ENCODE results near the gene OR14A16.

OR14A16 gene, protein sequence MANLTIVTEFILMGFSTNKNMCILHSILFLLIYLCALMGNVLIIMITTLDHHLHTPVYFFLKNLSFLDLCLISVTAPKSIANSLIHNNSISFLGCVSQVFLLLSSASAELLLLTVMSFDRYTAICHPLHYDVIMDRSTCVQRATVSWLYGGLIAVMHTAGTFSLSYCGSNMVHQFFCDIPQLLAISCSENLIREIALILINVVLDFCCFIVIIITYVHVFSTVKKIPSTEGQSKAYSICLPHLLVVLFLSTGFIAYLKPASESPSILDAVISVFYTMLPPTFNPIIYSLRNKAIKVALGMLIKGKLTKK

DNA sequence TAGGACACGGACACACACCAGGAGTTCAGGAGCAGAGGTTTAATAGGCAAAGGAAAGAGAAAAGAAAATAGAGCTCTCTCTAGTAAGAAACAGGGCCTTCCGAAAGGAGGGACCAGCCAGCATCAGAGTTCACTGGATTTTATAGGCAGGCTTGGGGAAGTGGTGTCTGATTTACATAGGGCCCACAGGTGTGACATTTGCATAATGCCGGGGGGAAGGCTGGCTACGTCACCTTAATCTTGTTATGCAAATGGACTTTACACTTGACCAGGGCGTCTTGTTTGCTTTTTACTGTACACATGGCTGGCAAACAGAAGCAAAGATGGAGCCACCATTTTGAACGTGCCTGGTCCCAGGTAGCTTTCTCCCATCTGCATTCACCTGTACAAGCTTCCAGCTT, at the start of gene OR14A16:
OR14A16 (minus strand) TSS at position 97 of the 400 bp plus-strand sequence. CDS start 8,390 bp downstream, outside the sequence.
- DNase-seq = no peak
- intact Hi-C loops (cut with DNase I) = no loop called here

DNA sequence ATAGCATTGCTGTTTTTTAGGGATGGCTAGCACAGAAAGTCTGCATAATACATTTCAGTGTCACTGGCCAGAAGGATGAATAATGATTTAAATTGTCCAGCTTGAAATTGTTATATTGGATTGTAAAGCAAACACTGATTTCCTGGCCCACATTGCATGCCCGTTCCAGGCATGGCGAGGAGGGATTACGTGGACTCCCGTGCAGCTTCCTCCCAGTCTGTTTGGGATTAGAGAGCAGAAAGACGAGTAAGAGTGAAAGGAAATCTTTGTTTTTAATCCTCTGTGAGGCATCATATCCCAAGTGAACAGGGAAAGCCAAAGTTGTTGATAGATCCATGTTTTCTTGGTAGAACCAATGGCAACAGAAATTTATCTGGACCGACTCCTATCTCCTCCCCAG, 41.5 kb upstream of the OR14A16 start:
- intact Hi-C loops (cut with DNase I) = no loop called here
- no peak for DNase-seq

DNA sequence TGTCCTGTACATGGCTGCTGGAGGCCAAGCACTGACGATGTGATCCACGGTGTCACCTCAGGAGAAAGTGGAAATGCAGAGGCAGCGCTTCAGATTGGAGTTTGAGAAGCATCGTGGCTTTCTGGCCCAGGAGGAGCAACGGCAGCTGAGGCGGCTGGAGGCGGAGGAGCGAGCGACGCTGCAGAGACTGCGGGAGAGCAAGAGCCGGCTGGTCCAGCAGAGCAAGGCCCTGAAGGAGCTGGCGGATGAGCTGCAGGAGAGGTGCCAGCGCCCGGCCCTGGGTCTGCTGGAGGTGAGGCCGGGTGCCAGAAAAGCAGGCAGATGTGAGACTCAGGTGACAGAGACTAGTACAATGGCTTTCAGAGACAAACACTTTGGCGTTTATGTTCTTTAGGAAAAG, 40.7 kb upstream of the OR14A16 start:
- DNase-seq = no peak
- intact Hi-C loops (cut with DNase I) = no loop called here

DNA sequence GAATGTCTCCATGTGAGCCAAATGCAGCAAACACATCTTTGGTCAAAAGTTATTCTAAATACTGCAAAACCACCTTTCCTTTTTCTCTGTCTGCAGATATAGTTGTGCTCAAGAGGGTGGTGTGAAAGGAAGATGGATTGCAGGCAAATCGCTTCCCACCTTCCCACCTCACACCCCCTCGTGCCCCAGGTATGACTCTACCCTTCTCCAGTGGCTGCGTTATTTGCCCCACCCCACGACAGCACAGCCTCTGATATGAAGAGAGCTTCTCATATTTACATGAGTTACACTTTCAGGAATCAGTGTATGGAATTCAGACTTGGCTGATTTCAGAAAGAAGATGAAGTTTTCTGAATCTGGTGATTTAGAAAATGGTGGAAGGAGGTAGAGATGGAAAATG, 38.8 kb upstream of the OR14A16 start:
- peak in 31 of 42 donors; percentile 7 to 86 (median 41) for DNase-seq
- intact Hi-C loops (cut with DNase I) = no loop called here

DNA sequence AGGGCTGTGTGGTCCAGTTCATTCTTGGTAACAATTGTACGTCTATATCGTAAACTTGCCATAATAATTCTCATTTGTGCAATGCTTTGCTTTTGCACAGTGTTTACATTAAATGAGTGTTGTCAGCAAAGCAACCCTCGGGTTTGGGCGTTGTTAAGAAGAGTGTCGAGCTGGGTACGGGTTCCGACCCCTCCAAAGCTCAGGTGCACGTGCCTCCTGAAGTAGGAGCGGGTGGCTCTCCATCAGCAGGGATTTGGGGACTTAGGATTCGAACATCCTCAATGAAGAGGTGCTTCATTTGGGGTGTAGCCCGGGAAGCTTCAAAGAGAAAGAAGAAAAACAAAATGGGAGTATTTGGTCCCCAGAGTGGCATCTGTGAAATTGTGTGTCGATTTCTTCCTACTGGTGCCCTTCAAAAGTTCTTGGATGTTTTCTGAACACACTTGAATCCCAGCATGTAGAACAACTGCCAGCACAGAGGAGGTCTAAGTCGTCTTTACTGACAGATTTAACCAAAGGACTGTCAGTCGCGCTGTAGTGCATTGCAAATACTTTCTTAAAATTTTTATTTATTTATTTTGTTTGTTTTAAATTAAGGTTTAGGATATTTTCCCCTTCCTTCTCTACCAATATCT, 34.2 kb upstream of the OR14A16 start:
- intact Hi-C loops (cut with DNase I) = no loop called here
- DNase-seq = no peak

DNA sequence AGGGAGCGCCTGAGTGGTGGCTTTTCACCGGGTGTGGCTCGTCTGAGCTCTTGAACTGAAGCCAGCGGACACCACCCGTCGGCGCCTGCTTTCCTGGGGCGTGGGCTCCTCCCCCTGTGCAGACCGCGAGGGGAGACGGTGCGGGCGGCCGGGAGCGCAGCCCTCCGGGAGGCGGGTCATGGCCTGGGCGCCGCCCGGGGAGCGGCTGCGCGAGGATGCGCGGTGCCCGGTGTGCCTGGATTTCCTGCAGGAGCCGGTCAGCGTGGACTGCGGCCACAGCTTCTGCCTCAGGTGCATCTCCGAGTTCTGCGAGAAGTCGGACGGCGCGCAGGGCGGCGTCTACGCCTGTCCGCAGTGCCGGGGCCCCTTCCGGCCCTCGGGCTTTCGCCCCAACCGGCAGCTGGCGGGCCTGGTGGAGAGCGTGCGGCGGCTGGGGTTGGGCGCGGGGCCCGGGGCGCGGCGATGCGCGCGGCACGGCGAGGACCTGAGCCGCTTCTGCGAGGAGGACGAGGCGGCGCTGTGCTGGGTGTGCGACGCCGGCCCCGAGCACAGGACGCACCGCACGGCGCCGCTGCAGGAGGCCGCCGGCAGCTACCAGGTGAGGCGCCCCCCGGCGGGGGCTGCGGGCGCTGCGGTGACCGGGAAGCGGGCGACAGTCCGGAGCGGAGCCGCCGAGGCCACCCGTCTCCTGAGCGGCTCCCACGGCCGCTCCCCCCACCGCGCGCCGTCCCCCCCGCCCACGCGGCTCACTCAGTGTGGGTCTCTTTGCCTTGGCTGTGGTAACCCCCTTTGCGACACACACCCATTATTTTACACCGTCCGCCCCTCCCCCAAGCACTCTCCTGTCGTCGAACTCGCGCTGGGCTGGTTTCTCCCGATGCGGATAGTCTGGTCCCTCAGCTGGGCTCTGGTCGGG, 33.4 kb upstream of the OR14A16 start, which contains the start of gene TRIM58:
TRIM58 (plus strand) TSS at position 119 of the 916 bp plus-strand sequence; CDS start at position 179, 60 bp downstream.
- intact Hi-C loops (cut with DNase I) = no loop called here
- peak in 31 of 42 donors; percentile 5 to 68 (median 30) for DNase-seq

DNA sequence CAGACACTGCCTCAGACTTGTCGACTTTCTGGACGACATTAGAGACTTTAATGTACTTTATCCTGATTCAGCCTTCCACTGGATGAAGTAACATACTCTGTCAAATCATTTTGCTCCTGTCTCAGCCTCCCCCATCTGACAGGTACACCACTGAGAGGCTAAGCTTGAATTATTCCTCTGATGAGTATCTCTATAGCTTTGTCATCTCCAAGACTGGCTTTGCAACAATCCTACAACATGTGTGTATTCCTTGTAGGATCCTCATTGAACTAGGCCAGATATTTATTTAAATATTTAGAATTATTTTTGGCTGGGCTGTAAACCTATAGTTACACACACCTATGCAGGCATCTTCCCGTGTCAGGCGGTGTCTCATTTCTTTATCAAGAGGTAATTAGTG, 32.0 kb upstream of the OR14A16 start:
- intact Hi-C loops (cut with DNase I) = no loop called here
- peak in 1 of 42 donors; percentile 6 for DNase-seq

DNA sequence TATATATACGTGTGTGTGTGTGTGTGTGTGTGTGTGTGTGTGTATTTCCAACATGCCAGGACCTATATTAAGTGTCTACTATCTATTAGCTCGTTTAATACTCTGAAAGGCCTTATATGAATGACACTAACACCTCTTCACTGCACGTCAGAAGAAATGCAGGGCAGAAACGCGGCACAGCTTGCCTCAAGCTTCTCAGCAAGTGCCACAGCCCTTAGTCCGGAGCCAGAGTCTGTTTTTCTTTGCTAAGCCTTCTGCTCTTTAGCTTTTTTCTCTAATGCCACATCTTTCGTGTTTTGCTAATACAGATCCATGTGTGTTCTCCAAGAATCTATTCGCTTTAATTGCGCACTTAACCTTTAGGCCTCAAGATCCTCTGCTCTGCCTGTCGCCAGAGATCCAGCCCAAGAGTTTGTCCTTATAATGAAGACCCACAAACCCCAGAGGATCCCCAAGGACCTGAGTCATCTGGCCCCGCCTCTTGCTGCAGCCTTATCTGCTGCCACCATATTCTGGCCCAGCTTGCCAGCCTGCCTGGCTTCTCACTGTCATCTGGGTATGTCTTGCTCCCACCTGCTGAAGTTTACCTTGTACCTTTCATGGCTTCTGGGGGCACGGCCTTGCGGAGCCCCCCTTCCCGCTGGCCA, 31.1 kb upstream of the OR14A16 start:
- intact Hi-C loops (cut with DNase I) = no loop called here
- peak in 1 of 42 donors; percentile 28 for DNase-seq

DNA sequence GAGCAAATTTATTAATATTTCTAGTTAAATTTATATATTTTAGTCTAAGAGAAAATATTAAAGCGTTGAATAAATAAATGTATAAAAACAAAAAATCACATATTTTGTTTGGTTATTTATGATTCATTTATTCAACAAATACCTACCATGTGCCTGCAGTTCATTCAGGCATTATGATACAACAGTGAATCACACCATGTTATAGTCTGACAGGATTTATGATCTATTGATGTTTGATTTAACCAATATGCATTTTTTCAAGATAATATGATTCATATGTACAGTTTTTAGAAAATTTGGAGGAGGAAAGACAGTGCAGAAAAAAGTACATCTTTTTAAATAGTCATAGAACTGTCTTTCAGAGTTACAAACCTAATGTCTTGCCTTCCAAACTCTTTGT, 25.7 kb upstream of the OR14A16 start:
- intact Hi-C loops (cut with DNase I) = no loop called here
- DNase-seq = no peak

DNA sequence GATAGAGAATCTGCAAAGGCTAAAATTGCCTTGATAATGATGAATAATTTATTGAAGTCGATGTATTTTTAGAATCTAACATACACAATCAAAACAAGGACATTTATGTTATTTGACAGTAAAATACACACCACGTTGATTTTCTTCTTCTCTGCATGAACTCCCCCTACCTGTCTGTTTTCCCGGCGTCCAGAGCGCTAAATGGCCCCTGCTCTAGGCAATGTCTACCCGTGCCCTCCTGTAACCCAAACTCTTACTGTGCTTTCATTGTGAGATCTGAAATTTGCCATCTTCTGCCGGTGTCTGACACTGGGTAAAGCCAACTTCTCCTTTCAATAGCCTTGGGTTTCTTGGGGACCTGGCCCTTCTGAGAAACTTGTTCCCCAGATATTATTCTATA, 24.4 kb upstream of the OR14A16 start:
- intact Hi-C loops (cut with DNase I) = no loop called here
- no peak for DNase-seq

DNA sequence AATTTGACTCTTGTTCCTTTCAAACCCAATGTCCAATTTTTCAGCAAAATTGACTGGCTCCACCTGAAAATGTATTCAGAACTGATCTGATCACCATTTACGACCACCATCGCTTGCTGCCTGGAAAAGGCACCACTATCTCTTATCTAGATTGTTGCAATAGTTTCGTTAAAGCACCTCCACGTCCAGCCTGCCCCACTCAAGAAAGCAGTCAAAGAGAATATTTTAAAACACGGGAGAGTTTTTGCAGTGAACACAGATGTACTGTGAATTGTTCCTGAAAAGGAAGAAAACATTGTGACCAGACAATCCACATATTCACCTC, 21.7 kb upstream of the OR14A16 start:
- intact Hi-C loops (cut with DNase I) = no loop called here
- DNase-seq = no peak

DNA sequence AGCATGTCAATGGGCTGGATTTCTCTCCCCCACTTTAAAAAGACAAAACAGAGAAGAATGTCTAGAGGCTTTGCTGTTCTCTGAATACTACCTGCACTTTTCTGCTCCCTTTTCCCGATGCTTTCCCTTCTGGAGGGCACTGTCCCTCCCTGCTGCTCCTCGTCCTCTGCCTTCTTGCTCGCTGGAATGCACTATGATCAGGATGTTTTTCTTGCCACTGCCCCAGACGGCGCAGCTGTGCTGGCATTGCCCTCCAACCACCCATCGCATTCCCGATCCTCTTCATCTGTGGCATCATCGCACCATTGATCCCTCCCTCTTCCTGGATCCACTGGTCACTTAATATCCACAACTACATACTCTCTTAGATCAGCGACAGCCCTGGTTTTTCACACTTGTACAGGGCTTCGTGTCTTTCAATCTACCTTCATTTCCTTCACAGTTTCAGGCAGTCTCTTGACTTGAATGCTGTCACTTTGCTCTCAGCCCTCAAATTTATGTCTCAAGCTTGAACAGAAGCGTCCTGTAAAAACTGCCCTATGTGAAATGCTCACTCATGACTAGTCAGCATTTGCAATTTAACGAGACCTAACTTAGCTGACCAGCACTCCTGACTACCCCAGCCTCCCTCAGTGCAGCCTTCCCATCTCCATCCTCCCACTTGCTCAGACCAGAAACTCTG, 21.2 kb upstream of the OR14A16 start:
- intact Hi-C loops (cut with DNase I) = no loop called here
- no peak for DNase-seq

DNA sequence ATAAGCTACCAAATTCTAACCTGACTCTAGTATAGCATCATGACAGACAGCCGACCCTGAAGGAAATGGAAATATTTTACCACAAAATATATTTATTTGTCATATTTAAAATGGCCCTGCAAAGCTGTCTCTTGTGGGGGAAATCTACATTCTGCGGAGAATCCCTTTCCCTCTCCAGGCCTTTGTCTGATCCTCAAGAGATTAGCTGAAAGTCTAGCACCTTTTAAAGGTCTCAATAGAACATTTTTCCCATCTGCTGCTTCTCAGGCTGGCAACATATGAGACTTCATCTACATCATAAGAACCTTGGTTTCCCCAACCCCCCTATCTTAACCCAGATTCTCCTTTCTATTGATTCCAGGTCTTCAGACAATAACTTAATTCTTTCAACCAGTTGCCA, 19.5 kb upstream of the OR14A16 start:
- no peak for DNase-seq
- intact Hi-C loops (cut with DNase I) = no loop called here

DNA sequence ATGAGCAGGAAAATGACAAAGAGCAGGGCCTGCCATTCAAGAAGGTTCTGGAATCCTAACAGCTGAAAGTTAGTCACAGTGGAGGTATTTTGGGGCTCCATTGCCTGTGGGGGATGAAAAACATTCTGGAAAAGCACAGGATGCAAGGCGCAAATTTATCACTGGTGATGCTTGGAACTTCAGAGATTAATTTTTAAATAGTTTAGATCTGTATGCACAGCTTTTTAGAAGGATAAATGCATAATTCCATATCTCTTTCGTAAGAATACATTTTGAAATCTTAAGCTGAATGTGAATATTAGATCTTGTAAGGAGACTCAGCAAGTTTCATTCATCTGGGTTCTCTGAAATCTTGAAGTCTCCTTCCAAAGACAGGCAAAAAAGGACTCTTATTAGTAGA, 17.9 kb upstream of the OR14A16 start, which contains the start of gene OR11L1:
OR11L1 (minus strand) TSS at position 101 of the 400 bp plus-strand sequence; CDS start at position 101, 0 bp downstream.
- no peak for DNase-seq
- intact Hi-C loops (cut with DNase I) = no loop called here

DNA sequence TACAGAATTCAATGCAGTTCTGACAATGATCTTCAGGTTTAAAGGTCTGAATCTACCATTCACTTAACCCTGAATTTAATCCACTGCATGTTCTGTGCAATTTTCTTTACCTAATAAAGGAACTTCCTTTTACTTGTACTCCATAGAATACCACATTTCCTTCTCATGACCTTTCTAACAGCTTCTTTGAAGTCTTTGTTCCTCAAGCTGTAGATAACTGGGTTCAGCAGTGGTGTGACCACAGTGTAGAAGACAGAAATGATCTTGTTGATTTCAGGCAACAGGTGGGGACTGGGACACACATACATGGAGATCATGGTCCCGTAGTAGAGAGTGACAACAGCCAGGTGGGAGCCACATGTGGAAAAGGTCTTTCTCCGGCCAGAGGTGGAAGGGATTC, 16.9 kb upstream of the OR14A16 start:
- intact Hi-C loops (cut with DNase I) = no loop called here
- DNase-seq = no peak

DNA sequence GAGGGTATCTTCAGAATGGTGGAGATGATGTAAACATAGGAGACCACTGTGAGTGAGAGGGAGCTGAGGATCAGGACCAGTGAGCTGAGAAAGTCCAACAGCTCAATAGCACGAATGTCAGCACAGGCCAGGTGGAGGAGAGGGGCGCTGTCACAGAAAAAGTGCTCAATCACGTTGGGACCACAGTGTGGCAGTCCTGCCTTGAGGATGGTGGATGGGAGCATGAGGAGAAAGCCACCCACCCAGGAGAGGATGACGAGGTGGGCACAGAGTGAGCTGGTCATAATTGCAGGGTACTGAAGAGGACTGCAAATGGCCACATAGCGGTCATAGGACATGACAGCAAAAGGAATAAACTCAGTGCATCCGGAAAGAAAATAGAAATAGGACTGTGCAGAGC, 9.7 kb upstream of the OR14A16 start:
- intact Hi-C loops (cut with DNase I) = no loop called here
- DNase-seq = no peak

DNA sequence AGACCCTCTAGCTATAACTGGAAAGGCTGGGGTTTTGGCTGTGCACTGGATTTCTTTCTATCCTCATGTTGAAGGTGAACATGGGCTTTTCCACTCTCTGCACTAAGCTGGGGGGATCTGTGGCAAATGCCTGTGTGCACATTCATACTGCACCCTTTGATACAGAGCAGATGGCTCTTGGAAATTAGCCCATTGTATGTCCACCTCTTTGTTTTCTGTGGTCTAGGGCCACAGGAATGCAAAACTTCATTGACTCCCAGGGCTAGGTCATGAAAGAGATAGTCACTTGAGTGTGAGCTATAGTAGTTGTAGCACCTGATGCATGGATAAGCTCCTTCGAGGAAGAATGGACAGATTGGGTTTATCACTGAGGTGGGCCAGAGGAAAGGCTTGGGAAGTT, 5.7 kb upstream of the OR14A16 start:
- intact Hi-C loops (cut with DNase I) = no loop called here
- no peak for DNase-seq

DNA sequence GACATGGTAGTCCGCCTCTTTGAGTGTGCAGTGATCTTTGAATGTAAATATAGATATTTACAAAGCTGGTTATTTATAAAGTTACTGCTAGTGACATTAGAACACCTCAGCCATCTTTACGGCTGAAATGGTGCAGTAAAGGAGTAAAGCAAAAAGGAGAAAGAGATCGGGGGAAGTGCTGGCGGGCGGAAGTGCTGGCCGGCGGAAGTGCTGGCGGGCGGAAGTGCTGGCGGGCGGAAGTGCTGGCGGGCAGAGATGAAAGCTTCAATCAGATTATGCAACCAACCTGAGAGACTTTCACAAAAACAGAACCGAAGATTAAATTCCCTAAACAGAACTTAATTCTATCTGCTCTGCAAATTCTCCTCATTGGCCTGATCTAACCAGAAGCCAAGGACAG, 1.4 kb upstream of the OR14A16 start:
- intact Hi-C loops (cut with DNase I) = no loop called here
- DNase-seq = no peak

DNA sequence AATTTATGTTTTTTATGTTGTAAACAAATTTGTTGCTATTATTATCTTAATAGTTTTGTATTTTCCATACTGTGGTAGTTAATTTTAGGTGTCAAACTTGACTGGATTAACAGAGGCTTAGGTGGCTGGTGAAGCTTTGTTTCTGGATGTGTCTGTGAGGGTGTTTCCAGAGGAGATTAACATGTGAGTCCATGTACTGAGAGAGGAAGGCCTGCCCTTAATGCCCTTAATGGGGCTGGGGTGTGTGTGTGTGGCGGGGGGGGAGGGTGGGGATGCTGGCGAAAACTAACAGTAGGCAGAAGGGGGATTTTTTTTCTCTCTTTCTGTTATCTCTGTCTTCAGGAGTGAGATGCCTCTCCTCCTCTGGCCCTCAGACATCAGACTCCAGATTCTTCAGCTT, 1.9 kb downstream of the OR14A16 start:
- intact Hi-C loops (cut with DNase I) = no loop called here
- DNase-seq = no peak

Measured in head of caudate nucleus (tissue), 42 donors.